ENCODE results near the gene GP1BB. TPM values are rescaled to one million over a fixed set of nuclear protein-coding genes. Genes with fewer than 3 reads are reported as not detected.
A peak's percentile ranks its signal among the peaks of the same experiment; 100 is the strongest.

The GP1BB gene
- total and polyA plus RNA-seq, 2 donors, result 2.1 to 9.6 TPM

DNA sequence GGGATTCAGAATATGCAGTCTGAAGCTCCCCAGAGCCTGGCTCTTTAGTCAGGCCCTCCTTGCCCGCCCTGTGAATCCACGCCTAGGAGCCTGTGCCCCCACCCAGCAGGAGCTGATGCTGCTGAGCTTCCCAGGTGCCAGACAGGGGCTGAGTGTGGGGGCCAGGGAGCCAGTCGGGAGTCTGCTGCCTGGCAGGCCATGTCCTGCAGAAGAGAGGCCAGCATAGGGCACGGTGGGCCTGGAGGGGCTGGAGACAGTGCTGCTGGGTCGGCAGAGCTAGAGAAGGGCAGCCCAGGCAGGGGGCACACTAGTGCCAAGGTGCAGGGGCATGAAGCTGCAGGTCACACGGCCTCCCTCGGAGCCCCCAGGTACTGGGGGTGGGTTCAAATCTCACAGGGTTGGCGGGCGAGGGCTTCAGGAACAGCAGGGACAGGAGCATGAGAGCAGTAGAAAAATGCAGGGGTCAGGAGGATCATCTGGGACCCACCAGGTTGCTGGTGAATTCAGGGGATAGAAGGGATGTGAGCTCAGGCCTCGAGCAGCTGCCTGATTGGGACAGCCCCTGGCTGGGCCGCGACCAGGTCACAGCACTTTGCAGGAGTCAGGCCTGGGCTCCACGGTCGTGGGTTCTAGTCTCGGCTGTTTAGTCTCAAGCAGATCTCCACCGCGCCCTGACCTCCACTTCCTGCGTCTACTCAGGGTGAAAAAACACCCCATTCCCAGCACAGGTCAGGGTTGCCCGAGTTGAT, 13.1 kb upstream of the GP1BB start:
- peaks cover 27 to 76% of the 10 kb centered on the region in 2 donors for H3K27me3 ChIP-seq (ENCODE audit: control insufficient read depth in 2 of 2, insufficient read depth in 1 of 2, low read length in 1 of 2)
- peaks cover 0 to 5% of the 10 kb centered on the region in 2 donors for H3K4me1 ChIP-seq (ENCODE audit: control insufficient read depth in 2 of 2, insufficient read depth in 2 of 2, low read length in 2 of 2)
- 93% methylated on average over 19 of the region's 19 CpGs for WGBS
- H3K27ac ChIP-seq (ENCODE audit: low read depth in 1 of 2, low read length in 1 of 2), result no peak overlapping the region
- H3K36me3 ChIP-seq (ENCODE audit: control insufficient read depth in 2 of 2, insufficient read depth in 2 of 2, low read length in 1 of 2), result no peaks in the 10 kb centered on the region
- no peak overlapping the region for H3K4me3 ChIP-seq (ENCODE audit: low read length in 2 of 2)
- no peaks in the 10 kb centered on the region for H3K9me3 ChIP-seq (ENCODE audit: control insufficient read depth in 2 of 2, insufficient read depth in 1 of 2, low read length in 1 of 2)
- no peak for DNase-seq (ENCODE audit: low read depth in 6 of 9, low spot score in 9 of 9)

GRCh38 chr22:19710769-19711106, 12.6 kb upstream of the GP1BB start:
- peaks cover 32 to 76% of the 10 kb centered on the region in 2 donors for H3K27me3 ChIP-seq (ENCODE audit: control insufficient read depth in 2 of 2, insufficient read depth in 1 of 2, low read length in 1 of 2)
- WGBS, result 98% methylated on average over 6 of the region's 6 CpGs
- peaks cover 0 to 5% of the 10 kb centered on the region in 2 donors for H3K4me1 ChIP-seq (ENCODE audit: control insufficient read depth in 2 of 2, insufficient read depth in 2 of 2, low read length in 2 of 2)
- no peaks in the 10 kb centered on the region for H3K36me3 ChIP-seq (ENCODE audit: control insufficient read depth in 2 of 2, insufficient read depth in 2 of 2, low read length in 1 of 2)
- no peak overlapping the region for H3K27ac ChIP-seq (ENCODE audit: low read depth in 1 of 2, low read length in 1 of 2)
- no peak overlapping the region for H3K4me3 ChIP-seq (ENCODE audit: low read length in 2 of 2)
- no peak for DNase-seq (ENCODE audit: low read depth in 6 of 9, low spot score in 9 of 9)
- H3K9me3 ChIP-seq (ENCODE audit: control insufficient read depth in 2 of 2, insufficient read depth in 1 of 2, low read length in 1 of 2), result no peaks in the 10 kb centered on the region

DNA sequence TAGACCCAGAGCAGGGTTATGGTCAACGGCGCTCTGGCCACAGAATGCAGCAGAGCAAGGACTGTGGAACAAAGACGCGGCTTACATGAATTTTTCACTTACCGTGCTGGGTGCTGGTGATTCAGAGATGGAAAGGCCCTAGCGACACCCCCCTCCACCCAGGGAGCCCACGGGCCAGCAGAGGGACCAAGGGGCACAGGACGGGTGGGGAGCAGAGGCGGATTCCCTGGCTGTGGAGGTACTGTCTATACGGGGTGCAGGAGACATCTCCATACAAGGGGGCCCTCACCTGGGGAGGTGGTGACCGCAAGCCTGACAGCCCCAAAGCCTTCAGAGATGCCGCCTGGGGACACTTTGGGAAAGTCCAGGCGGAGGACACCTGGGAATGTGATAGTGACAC, 10.1 kb upstream of the GP1BB start:
- Histone ChIP-seq H3K4me1 (ENCODE audit: control insufficient read depth in 2 of 2, insufficient read depth in 2 of 2, low read length in 2 of 2) (peaks cover 3 to 10% of the 10 kb centered on the region in 2 donors), H3K36me3 (ENCODE audit: control insufficient read depth in 2 of 2, insufficient read depth in 2 of 2, low read length in 1 of 2) (no peaks in the 10 kb centered on the region), H3K4me3 (ENCODE audit: low read length in 2 of 2) (no peak overlapping the region), H3K27me3 (ENCODE audit: control insufficient read depth in 2 of 2, insufficient read depth in 1 of 2, low read length in 1 of 2) (peaks cover 53 to 90% of the 10 kb centered on the region in 2 donors), H3K27ac (ENCODE audit: low read depth in 1 of 2, low read length in 1 of 2) (no peak overlapping the region), H3K9me3 (ENCODE audit: control insufficient read depth in 2 of 2, insufficient read depth in 1 of 2, low read length in 1 of 2) (peaks cover 0 to 6% of the 10 kb centered on the region in 2 donors)
- 96% methylated on average over 13 of the region's 13 CpGs for WGBS
- DNase-seq (ENCODE audit: low read depth in 6 of 9, low spot score in 9 of 9), result no peak

DNA sequence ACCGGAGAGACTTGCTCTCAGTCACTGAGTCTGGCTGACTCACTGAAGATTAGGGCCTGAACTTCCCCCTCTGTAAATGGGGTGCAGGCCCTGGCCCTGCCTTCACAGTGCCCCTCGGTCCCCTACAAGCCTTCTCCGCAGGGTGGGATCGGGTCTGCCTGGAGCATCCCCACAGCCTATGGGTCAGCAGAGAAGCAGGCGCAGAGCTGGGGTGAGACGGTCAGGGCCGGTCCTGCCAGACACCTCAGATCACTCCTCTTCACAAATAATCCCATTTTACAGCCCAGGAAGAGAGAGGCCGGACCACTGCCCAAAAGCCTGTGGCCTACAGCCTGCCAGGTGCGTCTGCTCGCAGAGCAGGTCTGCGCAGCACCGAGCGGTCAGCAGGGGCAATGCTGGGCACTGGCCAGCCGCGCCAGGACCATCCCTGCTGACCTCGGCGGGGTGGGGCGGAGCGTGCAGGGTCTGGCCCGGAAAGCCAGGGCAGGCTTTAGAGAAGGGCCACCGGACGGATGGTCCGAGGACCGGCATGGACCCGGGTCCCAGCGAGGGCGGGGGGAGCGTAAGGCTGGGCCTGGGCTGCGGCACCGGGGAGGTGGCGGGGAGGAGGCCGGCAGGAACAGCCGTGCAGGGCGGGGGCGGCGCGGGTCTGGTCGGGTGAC, 9.6 kb upstream of the GP1BB start:
- Histone ChIP-seq H3K4me1 (ENCODE audit: control insufficient read depth in 2 of 2, insufficient read depth in 2 of 2, low read length in 2 of 2) (peaks cover 4 to 12% of the 10 kb centered on the region in 2 donors), H3K36me3 (ENCODE audit: control insufficient read depth in 2 of 2, insufficient read depth in 2 of 2, low read length in 1 of 2) (no peaks in the 10 kb centered on the region), H3K4me3 (ENCODE audit: low read length in 2 of 2) (peak overlapping the region in 1 of 2 donors; percentile 43), H3K9me3 (ENCODE audit: control insufficient read depth in 2 of 2, insufficient read depth in 1 of 2, low read length in 1 of 2) (peaks cover 0 to 6% of the 10 kb centered on the region in 2 donors), H3K27me3 (ENCODE audit: control insufficient read depth in 2 of 2, insufficient read depth in 1 of 2, low read length in 1 of 2) (peaks cover 57 to 90% of the 10 kb centered on the region in 2 donors), H3K27ac (ENCODE audit: low read depth in 1 of 2, low read length in 1 of 2) (no peak overlapping the region)
- WGBS, result 46% methylated on average over 38 of the region's 38 CpGs
- no peak for DNase-seq (ENCODE audit: low read depth in 6 of 9, low spot score in 9 of 9)

GRCh38 chr22:19714312-19715187, 8.8 kb upstream of the GP1BB start, which contains the start of gene SEPTIN5:
Gene SEPTIN5 (plus strand): TSS chr22:19714503. CDS start chr22:19714589, 86 bp downstream.
- H3K27ac ChIP-seq (ENCODE audit: low read depth in 1 of 2, low read length in 1 of 2), result no peak within 1 kb of the TSS
- H3K4me3 ChIP-seq (ENCODE audit: low read length in 2 of 2), result peak within 1 kb of the TSS; percentile 23 to 43
- peaks cover 64 to 91% of the 10 kb centered on the region in 2 donors for H3K27me3 ChIP-seq (ENCODE audit: control insufficient read depth in 2 of 2, insufficient read depth in 1 of 2, low read length in 1 of 2)
- WGBS, result 3% methylated on average over 94 of the region's 106 CpGs
- H3K36me3 ChIP-seq (ENCODE audit: control insufficient read depth in 2 of 2, insufficient read depth in 2 of 2, low read length in 1 of 2), result no peaks in the 10 kb centered on the region
- DNase-seq (ENCODE audit: low read depth in 6 of 9, low spot score in 9 of 9), result no peak
- H3K4me1 ChIP-seq (ENCODE audit: control insufficient read depth in 2 of 2, insufficient read depth in 2 of 2, low read length in 2 of 2), result peaks cover 11 to 17% of the 10 kb centered on the region in 2 donors
- peaks cover 0 to 6% of the 10 kb centered on the region in 2 donors for H3K9me3 ChIP-seq (ENCODE audit: control insufficient read depth in 2 of 2, insufficient read depth in 1 of 2, low read length in 1 of 2)

GRCh38 chr22:19715188-19715930, 8.0 kb upstream of the GP1BB start:
- Histone ChIP-seq H3K27ac (ENCODE audit: low read depth in 1 of 2, low read length in 1 of 2) (no peak overlapping the region), H3K36me3 (ENCODE audit: control insufficient read depth in 2 of 2, insufficient read depth in 2 of 2, low read length in 1 of 2) (no peaks in the 10 kb centered on the region), H3K4me3 (ENCODE audit: low read length in 2 of 2) (peak overlapping the region in 1 of 2 donors; percentile 23), H3K9me3 (ENCODE audit: control insufficient read depth in 2 of 2, insufficient read depth in 1 of 2, low read length in 1 of 2) (peaks cover 0 to 6% of the 10 kb centered on the region in 2 donors), H3K27me3 (ENCODE audit: control insufficient read depth in 2 of 2, insufficient read depth in 1 of 2, low read length in 1 of 2) (peaks cover 71 to 92% of the 10 kb centered on the region in 2 donors), H3K4me1 (ENCODE audit: control insufficient read depth in 2 of 2, insufficient read depth in 2 of 2, low read length in 2 of 2) (peaks cover 11 to 17% of the 10 kb centered on the region in 2 donors)
- 83% methylated on average over 4 of the region's 4 CpGs for WGBS
- no peak for DNase-seq (ENCODE audit: low read depth in 6 of 9, low spot score in 9 of 9)

- Histone ChIP-seq H3K4me3 (ENCODE audit: low read length in 2 of 2) (no peak overlapping the region), H3K4me1 (ENCODE audit: control insufficient read depth in 2 of 2, insufficient read depth in 2 of 2, low read length in 2 of 2) (peaks cover 11 to 17% of the 10 kb centered on the region in 2 donors), H3K27me3 (ENCODE audit: control insufficient read depth in 2 of 2, insufficient read depth in 1 of 2, low read length in 1 of 2) (peaks cover 71 to 92% of the 10 kb centered on the region in 2 donors), H3K27ac (ENCODE audit: low read depth in 1 of 2, low read length in 1 of 2) (no peak overlapping the region), H3K9me3 (ENCODE audit: control insufficient read depth in 2 of 2, insufficient read depth in 1 of 2, low read length in 1 of 2) (peaks cover 0 to 13% of the 10 kb centered on the region in 2 donors), H3K36me3 (ENCODE audit: control insufficient read depth in 2 of 2, insufficient read depth in 2 of 2, low read length in 1 of 2) (no peaks in the 10 kb centered on the region)
- no peak for DNase-seq (ENCODE audit: low read depth in 6 of 9, low spot score in 9 of 9)
- 94% methylated on average over 11 of the region's 11 CpGs for WGBS
These were observed 7.1 kb upstream of the GP1BB start for GRCh38 chr22:19716041-19716828.

GRCh38 chr22:19716829-19717105, 6.6 kb upstream of the GP1BB start:
- Histone ChIP-seq H3K36me3 (ENCODE audit: control insufficient read depth in 2 of 2, insufficient read depth in 2 of 2, low read length in 1 of 2) (no peaks in the 10 kb centered on the region), H3K27me3 (ENCODE audit: control insufficient read depth in 2 of 2, insufficient read depth in 1 of 2, low read length in 1 of 2) (peaks cover 70 to 93% of the 10 kb centered on the region in 2 donors), H3K9me3 (ENCODE audit: control insufficient read depth in 2 of 2, insufficient read depth in 1 of 2, low read length in 1 of 2) (peaks cover 0 to 13% of the 10 kb centered on the region in 2 donors), H3K4me3 (ENCODE audit: low read length in 2 of 2) (no peak overlapping the region), H3K4me1 (ENCODE audit: control insufficient read depth in 2 of 2, insufficient read depth in 2 of 2, low read length in 2 of 2) (peaks cover 11 to 17% of the 10 kb centered on the region in 2 donors), H3K27ac (ENCODE audit: low read depth in 1 of 2, low read length in 1 of 2) (no peak overlapping the region)
- no peak for DNase-seq (ENCODE audit: low read depth in 6 of 9, low spot score in 9 of 9)
- 100% methylated on average over 1 of the region's 1 CpG for WGBS
